Tibial artery (tissue), 4 donors: ENCODE measurements around the gene UPK1B.

Experiments used
- DNase-seq, 2 donors: peaks; one replicate each; pipeline ENCODE4 v3.0.0-alpha.2; 2019
- H3K27ac ChIP-seq, 2 donors: fragments of 200-600 bp; sonication (generic) in 1 of 2; 1 replicate in 1 of 2; 2 replicates in 1 of 2; pipeline ENCODE4 v1.5.1; 2018 to 2019; ENCODE audit warnings: mild to moderate bottlenecking in 1 of 2
- H3K27me3 ChIP-seq, 2 donors: fragments of 200-600 bp; sonication (generic) in 1 of 2; one replicate each; pipeline versions ENCODE4 v1.5.1 to v1.6.0; 2016 to 2019
- H3K36me3 ChIP-seq, 3 donors: fragments of 200-600 bp; sonication (generic) in 2 of 3; one replicate each; pipeline ENCODE4 v1.5.1; 2016 to 2019; ENCODE audit warnings: mild to moderate bottlenecking in 2 of 3
- H3K4me1 ChIP-seq, 4 donors: fragments of 200-600 bp; sonication (generic) in 2 of 4; 1 replicate in 3 of 4; 2 replicates in 1 of 4; pipeline ENCODE4 v1.5.1; 2016 to 2019
- H3K4me3 ChIP-seq, 2 donors: fragments of 200-600 bp; sonication (generic) in 1 of 2; 1 replicate in 1 of 2; 2 replicates in 1 of 2; pipeline ENCODE4 v1.5.1; 2018 to 2019; ENCODE audit warnings: mild to moderate bottlenecking in 2 of 2
- H3K9me3 ChIP-seq, 3 donors: fragments of 200-600 bp; sonication (generic) in 1 of 3; one replicate each; pipeline ENCODE4 v1.5.1; 2016 to 2019
- CTCF ChIP-seq, 2 experiments: fragments of 200-600 bp in 1 of 2; fragments of 450-650 bp in 1 of 2; IDR thresholded peaks; one replicate each; pipeline ENCODE4 v1.5.1; 2017 to 2019; ENCODE audit warnings: antibody characterized with exemption in 2 of 2, mild to moderate bottlenecking in 1 of 2, moderate library complexity in 1 of 2
- intact Hi-C: fragments of 100-400 bp; cut with DNase I; formaldehyde crosslinking; loops from one replicate; pipeline ENCODE4 v1.15.0; 2023; ENCODE audit warnings: low total_unique reads

Gene UPK1B

GRCh38 chr3:119234610-119235009, 61.2 kb downstream of the UPK1B start:
- no peaks in the 10 kb centered on the region for H3K27me3 ChIP-seq
- H3K27ac ChIP-seq, result no peak overlapping the region
- peaks cover 0 to 22% (median 6%) of the 10 kb centered on the region in 4 donors for H3K4me1 ChIP-seq
- no peak overlapping the region for H3K4me3 ChIP-seq
- no peak for TF ChIP-seq CTCF (IDR thresholded peaks at IDR 0.05)
- H3K9me3 ChIP-seq, result no peaks in the 10 kb centered on the region
- intact Hi-C loops, result no loop called here
- no peak for DNase-seq
- peaks cover 29 to 44% (median 34%) of the 10 kb centered on the region in 3 donors for H3K36me3 ChIP-seq

GRCh38 chr3:119235151-119235550, 61.8 kb downstream of the UPK1B start:
- H3K4me3 ChIP-seq, result no peak overlapping the region
- TF ChIP-seq CTCF (IDR thresholded peaks at IDR 0.05), result no peak
- no peaks in the 10 kb centered on the region for H3K9me3 ChIP-seq
- no peak overlapping the region for H3K27ac ChIP-seq
- H3K36me3 ChIP-seq, result peaks cover 24 to 39% (median 29%) of the 10 kb centered on the region in 3 donors
- H3K4me1 ChIP-seq, result peaks cover 0 to 26% (median 8%) of the 10 kb centered on the region in 4 donors
- DNase-seq, result no peak
- intact Hi-C loops, result no loop called here
- H3K27me3 ChIP-seq, result no peaks in the 10 kb centered on the region

GRCh38 chr3:119236756-119237155, 63.4 kb downstream of the UPK1B start:
- Histone ChIP-seq H3K27ac (no peak overlapping the region), H3K4me3 (no peak overlapping the region), H3K4me1 (peaks cover 0 to 35% (median 13%) of the 10 kb centered on the region in 4 donors), H3K36me3 (peaks cover 17 to 32% (median 21%) of the 10 kb centered on the region in 3 donors), H3K27me3 (no peaks in the 10 kb centered on the region), H3K9me3 (no peaks in the 10 kb centered on the region)
- TF ChIP-seq CTCF (IDR thresholded peaks at IDR 0.05), result no peak
- DNase-seq, result no peak
- intact Hi-C loops, result no loop called here

GRCh38 chr3:119237299-119237698, 63.9 kb downstream of the UPK1B start:
- no peak for DNase-seq
- Histone ChIP-seq H3K9me3 (no peaks in the 10 kb centered on the region), H3K27me3 (no peaks in the 10 kb centered on the region), H3K4me3 (no peak overlapping the region), H3K27ac (no peak overlapping the region), H3K36me3 (peaks cover 13 to 31% (median 21%) of the 10 kb centered on the region in 3 donors), H3K4me1 (peaks cover 0 to 38% (median 13%) of the 10 kb centered on the region in 4 donors)
- no peak for TF ChIP-seq CTCF (IDR thresholded peaks at IDR 0.05)
- intact Hi-C loops, result no loop called here

GRCh38 chr3:119238363-119238762, 65.0 kb downstream of the UPK1B start:
- Histone ChIP-seq H3K27ac (peak overlapping the region in 1 of 2 donors; percentile 96), H3K4me3 (no peak overlapping the region), H3K4me1 (peaks cover 0 to 38% (median 13%) of the 10 kb centered on the region in 4 donors), H3K27me3 (no peaks in the 10 kb centered on the region), H3K36me3 (peaks cover 5 to 20% (median 20%) of the 10 kb centered on the region in 3 donors), H3K9me3 (no peaks in the 10 kb centered on the region)
- no peak for TF ChIP-seq CTCF (IDR thresholded peaks at IDR 0.05)
- DNase-seq, result no peak
- intact Hi-C loops, result no loop called here
